HL-60 (cell line): ENCODE data around the gene CLIP4.

Experiments used
- GABPA ChIP-seq: IDR thresholded peaks from 2 replicates; pipeline ENCODE4 v1.6.1; 2012; ENCODE audit warnings: low read depth
- TF ChIP-seq, protein P1 (sequence below): IDR thresholded peaks from one replicate; pipeline ENCODE4 v1.5.1; 2011; ENCODE audit warnings: low read length, control low read depth, inconsistent platforms; ENCODE audit not compliant: insufficient read depth

DNA sequence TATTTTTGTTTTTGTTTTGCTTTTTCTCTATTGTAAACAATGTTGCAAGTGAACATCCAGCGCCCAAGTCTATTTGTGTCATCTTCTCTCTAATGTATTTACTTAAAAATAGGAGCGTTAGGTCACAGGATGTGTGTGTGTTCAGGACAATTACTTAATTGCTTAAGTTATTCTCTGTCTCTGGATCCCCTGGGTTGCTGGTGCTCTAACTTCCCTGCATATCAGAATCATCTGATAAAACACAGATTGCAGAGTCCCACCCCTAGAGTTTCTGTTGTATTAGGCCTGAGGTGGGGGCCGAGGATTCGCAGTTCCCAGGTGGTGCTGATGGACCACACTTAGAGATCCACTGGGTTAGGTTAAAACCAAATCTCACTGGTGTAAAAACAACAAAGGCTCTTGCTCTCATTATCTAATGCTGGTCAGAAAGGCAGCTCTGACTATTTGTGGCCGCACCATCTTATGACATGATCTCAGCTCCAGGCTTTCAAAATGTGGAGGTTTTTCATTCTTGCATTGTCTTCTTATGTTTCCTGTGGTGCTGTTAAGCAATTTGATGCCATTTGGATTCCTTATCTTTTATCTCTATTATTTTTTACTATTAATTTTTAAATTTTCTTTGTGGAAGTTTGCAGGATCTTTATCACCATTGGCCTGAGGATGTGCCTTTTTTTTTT is 87.7 kb downstream of the CLIP4 start:
- TF ChIP-seq, protein P1, sequence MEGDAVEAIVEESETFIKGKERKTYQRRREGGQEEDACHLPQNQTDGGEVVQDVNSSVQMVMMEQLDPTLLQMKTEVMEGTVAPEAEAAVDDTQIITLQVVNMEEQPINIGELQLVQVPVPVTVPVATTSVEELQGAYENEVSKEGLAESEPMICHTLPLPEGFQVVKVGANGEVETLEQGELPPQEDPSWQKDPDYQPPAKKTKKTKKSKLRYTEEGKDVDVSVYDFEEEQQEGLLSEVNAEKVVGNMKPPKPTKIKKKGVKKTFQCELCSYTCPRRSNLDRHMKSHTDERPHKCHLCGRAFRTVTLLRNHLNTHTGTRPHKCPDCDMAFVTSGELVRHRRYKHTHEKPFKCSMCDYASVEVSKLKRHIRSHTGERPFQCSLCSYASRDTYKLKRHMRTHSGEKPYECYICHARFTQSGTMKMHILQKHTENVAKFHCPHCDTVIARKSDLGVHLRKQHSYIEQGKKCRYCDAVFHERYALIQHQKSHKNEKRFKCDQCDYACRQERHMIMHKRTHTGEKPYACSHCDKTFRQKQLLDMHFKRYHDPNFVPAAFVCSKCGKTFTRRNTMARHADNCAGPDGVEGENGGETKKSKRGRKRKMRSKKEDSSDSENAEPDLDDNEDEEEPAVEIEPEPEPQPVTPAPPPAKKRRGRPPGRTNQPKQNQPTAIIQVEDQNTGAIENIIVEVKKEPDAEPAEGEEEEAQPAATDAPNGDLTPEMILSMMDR, result no peak
- no peak for TF ChIP-seq GABPA
